ENCODE results near the gene CEP97.
"Not testable (repeated sequence)": the region's sequence is repeated elsewhere in the genome, so short reads cannot be mapped to it uniquely, and the experiment has no call there.

Gene CEP97

DNA sequence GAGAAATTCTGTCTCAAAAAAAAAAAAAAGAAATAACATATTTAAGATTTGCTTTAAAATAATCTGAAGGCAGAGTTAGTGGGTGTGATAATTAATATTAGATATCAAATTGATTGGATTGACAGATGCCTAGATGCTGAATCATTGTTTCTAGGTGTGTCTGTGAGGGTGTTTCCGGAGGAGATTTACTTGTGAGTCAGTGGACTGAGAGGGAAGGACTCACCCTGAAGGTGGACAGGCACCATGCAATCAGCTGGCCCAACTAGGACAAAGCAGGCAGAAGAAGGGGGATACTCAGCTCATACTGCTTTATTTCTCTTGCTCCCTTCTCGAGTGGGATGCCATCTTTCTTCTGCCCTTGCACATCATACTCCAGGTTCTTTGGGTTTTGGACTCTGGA is 21.2 kb upstream of the CEP97 start:
- DNase-seq (ENCODE audit: low spot score) = no peak

DNA sequence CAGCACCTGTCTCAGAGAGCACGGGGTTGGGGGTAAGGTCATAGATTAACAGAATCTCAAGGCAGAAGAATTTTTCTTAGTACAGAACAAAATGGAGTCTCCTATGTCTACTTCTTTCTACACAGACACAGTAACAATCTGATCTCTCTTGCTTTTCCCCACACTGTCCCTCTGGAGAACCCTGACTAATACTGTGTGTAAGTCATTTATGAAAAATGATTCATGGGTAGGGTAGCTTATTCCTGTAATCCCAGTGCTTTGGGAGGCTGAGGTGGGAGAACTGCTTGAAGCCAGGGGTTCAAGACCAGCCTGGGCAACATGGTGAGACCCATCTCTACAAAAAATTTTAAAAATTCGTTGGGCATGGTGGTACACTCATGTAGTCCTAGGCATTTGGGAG is 19.8 kb upstream of the CEP97 start:
- not testable (repeated sequence) for DNase-seq (ENCODE audit: low spot score)

DNA sequence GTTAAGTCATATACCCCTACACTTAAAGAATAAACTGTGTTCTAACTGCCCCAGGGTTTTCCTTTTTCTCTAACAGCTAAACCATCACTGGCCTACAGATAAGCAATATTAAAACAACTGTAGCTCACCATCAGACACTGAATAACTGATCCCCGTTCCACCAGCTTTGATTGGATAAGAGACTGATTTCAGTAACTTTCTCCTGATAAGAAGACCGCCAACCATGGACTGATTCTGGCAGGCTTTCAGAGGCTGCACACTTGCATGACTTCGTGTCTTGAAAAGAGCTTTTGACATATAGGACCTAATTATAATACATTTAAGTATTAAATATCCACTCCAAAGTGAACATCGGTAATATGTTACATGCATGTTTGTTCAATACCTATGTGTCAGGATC is 15.3 kb upstream of the CEP97 start:
- no peak for DNase-seq (ENCODE audit: low spot score)

DNA sequence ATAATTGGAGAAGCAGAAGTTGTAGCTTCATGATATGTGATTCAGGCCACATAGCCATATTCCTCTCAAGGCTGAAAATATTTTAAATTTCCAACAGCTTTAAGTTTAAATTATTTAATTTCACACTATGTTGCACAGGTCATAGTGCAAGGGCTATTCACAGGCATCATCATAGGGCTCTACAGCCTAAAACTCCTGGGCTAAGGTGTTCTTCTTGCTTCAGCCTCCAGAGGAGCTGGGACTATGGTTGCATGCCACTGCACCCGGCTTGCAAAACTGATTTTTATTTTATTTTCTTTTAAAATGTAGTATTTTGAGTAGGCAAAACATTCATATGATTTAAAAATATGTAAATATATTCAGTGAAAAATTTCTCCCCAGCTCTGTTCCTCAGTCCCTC is 6.0 kb upstream of the CEP97 start:
- DNase-seq (ENCODE audit: low spot score) = no peak

DNA sequence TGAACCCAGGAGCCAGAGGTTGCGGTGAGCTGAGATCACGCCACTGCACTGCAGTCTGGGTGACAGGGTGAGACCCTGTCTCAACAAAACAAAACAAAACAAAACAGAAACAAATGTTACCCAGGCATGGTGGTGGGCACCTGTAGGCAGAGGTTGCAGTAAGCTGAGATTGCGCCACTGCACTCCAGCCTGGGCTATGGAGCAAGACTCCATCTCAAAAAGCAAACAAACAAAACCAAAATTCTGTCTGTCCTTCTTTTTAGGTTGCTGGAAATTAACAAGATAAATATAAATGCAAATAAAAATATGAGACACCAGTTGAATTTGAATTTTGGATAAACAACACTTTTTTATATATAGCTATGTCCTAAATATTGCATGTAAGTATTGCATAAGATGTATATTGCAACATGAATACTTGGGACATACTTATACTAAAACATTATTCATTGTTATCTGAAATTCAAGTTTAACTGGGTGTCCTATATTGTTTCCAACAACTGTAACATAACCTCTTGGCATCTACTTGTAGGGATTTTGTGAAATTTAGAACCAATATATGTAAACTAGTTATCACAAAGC is 4.7 kb upstream of the CEP97 start:
- no peak for DNase-seq (ENCODE audit: low spot score)

DNA sequence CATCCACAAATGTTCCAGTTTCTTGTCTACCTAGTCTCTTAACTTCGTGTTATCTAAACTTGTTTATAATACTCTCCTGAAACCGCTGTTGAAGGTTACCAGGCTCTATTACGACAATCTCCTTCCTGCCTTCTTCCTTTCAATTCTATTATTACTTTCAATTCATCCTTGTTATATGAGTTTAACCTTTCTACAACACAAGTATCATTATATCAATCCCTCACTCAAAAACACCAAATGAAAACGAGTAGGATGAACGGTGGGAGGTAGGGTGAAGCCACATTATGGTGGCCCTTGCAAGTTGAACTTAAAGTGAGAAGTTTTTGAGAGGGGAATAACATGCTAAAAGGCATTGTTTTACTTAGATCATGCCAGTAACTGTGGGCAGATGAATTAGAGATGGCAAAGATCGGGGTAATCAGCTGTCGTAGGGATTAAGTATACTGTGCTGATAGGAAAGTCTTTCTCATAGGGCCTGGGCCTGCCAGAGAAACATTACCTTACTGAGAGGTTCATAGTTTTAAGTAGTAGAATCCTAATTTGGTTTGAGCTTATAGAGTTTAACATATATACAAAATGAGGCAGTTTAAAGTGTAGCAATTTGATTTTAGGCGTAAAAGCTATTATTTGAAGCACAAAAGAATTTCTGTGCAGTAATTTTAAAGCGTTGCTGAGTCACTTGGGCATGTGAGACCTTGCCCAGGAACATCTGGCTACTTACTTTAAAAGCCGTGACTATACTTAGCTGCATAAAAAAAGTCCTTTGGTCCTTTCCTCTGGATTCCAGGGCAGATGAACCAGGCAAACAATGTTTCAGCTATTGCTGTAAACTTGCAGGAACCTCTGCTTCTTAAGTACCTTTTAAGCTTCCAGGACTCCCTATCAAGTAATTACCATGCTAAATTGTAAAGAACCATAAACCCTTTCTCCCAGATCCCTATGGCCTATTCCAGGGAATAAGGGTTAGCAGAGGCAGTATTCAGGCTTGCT is 3.3 kb upstream of the CEP97 start:
- DNase-seq (ENCODE audit: low spot score) = peak; percentile 50

DNA sequence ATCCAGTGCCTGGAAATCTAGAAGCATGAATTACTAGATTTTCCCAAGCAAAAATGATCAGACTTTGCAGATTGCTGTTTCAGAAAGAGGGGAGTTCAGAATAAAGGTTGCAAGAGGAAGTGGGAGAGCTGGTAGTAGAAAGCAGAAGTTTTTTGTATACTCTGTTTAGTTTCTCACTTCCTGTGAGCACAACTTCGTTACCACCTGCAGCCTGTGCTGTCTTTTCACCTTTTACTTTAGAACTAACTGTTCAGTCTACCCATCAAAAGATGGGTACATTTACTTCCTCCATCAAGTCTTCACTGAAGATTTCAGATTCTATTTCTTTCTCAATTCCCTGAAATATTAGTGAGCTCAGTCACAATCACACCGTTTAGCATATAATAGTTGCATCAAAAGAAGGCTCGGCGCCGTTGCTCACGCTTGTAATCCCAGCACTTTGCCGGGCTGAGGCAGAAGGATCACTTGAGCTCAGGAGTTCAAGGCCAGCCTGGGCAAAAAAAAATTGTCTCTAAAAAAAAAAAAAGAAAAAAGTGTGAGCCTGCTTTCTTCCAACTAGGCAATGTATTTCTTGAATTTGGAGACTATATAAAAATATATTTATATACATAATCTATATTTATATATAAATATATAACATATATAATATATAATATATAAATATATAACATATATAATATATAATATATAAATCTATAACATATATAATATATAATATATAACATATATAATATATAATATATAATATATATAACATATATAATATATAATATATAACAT is 1.8 kb upstream of the CEP97 start:
- no peak for DNase-seq (ENCODE audit: low spot score)

DNA sequence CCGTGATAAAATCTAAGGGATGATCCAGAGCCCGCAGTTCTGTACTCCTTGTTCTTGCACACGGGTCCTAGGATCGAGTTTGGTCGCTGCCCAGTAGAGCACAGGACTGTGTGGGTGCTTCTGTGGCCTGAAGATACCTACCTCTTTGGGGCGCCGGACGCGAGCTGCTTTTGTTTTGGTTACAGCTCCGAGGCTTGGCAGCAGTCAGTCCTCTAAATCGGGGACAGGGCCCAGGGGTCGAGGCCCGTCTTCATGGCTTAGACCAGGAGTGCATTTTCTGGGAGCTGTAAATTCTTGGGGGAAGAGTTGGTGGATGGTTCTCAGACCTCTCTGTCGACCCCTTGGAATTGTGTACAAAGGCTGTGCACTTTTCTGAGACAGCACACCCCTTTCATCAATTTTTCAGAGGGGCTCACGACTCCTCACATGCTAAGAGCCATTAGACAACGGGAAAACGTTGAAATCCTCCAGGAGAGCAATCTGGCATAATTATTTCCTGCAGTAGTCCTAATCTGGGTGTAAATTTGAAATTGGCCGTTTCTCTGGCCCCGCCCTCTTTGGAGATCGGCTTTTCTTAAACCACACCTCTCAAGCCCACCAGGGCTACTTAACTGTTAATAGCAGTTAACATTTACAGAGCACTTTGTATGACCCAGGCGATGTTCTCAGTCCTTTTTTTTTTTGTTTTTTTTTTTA is 928 bp downstream of the CEP97 start:
- no peak for DNase-seq (ENCODE audit: low spot score)

DNA sequence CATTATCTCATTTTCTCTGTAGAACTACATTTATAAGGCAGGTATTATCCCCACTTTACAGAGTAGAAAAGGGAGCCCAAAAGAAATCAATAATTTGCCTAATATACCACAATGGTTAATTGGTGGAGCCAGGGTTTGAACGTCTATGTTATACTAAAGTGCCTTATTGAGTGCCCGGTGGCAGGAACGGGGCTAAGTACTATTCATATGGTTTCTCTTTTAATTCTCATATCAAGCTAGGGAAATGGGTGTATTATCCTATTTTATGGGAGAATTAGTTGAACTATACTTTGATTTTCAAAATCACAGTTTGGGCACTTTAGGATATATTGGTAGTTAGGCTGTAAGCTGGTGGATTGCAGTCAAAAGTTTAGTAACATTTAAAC is 1.5 kb downstream of the CEP97 start:
- no peak for DNase-seq (ENCODE audit: low spot score)

DNA sequence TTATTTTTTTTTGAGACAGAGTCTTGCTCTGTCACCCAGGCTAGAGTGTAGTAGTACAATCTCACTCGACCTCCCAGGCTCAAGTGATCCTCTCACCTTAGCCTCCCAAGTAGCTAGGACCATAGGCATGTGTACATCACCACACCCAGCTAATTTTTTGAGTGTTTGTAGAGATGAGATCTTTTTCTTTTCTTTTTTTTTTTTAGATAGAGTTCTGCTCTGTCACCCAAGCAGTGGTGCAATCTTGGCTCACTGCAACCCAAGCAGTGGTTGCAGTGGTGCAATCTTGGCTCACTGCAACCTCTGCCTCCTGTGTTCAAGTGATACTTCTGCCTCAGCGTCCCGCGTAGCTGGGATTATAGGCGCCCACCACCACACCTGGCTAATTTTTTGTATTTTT is 5.2 kb downstream of the CEP97 start:
- no peak for DNase-seq (ENCODE audit: low spot score)

DNA sequence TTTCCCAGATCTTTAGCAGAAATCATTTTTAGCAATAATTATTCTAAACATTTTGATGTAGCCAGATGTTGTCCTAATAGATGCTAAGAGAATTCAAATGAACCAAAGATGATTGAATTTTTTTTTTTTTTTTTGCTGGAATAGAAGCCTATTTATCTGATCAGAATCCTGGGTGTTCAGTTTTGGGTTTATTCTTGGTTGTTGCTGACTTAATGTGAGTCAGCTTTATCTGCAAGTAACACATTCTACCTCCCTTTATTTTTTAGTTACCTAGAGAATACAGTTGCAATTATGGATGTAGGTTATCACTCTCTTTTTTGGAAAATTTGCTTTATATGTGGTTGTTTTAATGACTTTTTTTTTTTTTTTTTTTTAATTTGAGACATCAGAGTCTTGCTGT is 6.4 kb downstream of the CEP97 start:
- DNase-seq (ENCODE audit: low spot score) = no peak

DNA sequence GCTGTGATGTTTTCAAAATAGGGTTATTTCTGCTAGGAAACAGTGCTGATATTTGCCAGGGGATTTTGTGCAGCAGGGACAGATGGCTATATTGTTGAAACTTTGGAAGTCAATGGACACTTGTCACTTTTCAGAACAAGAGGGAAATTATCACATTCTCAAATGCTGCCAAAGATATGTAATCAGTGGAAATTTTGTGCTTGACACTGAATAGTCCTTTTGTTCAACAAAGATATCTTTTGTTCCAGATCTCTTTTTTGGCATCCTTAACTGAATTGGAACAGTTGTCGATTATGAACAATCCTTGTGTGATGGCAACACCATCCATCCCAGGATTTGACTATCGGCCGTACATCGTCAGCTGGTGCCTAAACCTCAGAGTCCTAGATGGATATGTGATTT is 7.8 kb downstream of the CEP97 start:
- peak; percentile 66 for DNase-seq (ENCODE audit: low spot score)

DNA sequence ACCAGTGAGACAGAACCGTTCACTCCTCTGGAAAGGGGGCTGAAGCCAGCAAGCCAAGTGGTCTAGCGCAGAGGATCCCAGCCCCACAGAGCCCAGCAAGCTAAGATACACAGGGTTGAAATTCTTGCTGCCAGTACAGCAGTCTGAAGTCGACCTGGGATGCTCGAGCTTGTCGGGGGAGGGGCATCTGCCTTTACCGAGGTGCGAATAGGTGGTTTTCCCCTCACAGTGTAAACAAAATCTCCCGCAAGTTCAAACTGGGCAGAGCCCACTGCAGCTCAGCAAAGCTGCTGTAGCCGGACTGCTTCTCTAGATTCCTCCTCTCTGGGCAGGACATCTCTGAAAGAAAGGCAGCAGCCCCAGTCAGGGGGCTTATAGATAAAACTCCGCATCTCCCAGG is 11.4 kb downstream of the CEP97 start:
- no peak for DNase-seq (ENCODE audit: low spot score)

DNA sequence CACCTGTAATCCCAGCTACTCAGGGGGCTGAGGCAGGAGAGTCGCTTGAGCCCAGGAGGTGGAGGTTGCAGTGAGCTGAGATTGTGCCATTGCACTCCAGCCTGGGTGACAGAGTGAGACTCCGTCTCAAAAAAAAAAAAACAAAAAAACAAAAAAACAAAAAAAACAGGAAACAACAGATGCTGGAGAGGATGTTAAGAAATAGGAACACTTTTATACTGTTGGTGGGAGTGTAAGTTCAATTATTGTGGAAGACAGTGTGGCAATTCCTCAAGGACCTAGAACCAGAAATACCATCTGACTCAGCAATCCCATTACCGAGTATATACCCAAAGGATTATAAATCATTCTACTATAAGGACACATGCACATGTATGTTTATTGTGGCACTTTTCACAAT is 17.5 kb downstream of the CEP97 start:
- DNase-seq (ENCODE audit: low spot score) = not testable (repeated sequence)

DNA sequence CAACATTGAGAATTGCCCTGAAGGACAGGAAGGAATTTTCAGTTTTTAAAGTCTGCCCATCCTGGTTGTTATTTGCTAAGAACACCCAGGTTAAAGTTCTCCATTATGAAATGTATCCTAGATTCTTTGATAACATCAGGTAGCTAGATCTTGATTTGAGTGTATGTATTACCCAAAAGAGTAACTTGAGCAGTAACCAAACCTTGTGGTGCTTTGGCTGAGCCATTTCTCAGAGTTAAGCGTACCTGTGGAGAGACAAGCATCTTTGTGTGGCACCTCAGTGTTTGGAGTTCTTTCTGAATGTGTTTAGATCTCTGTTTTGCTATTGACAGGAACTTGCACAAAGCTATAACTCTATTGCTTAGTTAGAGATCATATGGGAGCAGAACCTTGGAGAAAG is 20.4 kb downstream of the CEP97 start:
- DNase-seq (ENCODE audit: low spot score) = no peak

DNA sequence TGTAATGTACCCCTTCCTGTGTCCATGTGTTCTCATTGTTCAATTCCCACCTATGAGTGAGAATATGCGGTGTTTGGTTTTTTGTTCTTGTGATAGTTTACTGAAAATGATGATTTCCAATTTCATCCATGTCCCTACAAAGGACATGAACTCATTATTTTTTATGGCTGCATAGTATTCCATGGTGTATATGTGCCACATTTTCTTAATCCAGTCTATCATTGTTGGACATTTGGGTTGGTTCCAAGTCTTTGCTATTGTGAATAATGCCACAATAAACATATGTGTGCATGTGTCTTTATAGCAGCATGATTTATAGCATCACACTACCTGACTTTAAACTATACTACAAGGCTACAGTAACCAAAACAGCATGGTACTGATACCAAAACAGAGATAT is 21.5 kb downstream of the CEP97 start:
- DNase-seq (ENCODE audit: low spot score) = not testable (repeated sequence)

DNA sequence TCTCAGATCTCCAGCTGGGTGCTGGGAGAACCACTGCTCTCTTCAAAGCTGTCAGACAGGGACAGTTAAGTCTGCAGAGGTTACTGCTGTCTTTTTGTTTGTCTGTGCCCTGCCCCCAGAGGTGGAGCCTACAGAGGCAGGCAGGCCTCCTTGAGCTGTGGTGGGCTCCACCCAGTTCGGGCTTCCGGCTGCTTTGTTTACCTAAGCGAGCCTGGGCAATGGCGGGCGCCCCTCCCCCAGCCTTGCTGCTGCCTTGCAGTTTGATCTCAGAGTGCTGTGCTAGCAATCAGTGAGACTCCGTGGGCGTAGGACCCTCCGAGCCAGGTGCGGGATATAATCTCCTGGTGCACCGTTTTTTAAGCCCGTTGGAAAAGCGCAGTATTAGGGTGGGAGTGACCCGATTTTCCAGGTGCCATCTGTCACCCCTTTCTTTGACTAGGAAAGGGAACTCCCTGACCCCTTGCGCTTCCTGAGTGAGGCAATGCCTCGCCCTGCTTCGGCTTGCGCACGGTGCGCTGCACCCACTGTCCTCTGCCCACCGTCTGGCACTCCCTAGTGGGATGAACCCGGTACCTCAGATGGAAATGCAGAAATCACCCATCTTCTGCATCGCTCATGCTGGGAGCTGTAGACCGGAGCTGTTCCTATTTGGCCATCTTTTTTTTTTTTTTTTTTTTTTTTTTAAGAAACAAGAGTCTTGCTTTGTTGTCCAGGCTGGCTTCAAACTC is 29.1 kb downstream of the CEP97 start:
- not testable (repeated sequence) for DNase-seq (ENCODE audit: low spot score)

DNA sequence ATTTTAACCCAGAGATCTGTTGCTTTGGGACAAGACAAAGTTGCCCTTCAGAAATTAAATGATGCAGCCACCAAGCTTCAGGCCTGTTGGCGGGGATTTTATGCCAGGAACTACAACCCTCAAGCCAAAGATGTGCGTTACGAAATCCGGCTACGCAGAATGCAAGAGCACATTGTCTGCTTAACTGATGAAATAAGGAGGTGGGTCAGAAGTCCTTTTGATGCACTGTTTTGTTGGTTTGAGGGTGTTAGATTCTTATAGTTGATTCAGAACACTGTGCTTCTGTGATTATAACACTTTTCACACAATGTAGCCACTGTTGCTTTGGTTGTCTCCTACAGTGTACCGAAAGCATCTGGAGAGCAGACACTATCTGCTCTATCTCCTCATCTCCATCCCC is 33.8 kb downstream of the CEP97 start:
- no peak for DNase-seq (ENCODE audit: low spot score)

DNA sequence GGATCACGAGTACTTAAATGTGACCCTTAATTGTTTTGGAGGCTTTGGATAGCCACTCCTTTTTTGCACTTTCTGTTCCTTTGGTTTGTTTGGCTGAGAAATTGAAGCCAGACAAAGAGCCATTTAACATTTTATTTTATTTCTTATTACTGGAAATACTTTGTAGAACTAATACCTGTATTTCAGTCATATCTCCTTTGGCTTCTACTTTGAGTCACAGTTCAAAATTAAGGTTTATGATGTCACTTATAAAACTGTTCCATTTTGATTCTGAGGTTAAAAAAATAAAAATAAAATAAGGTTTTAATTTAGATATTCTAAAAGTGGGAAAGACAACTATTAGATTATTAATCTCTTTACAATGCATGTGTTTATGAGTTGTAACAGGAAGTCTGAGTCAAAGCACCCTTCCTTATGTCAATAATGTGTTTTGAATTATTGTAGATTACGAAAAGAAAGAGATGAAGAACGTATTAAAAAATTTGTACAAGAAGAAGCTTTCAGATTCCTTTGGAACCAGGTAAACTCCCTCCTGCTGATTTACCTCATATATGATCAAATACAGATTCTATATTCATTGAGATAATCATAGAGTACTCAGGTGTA is 37.7 kb downstream of the CEP97 start:
- DNase-seq (ENCODE audit: low spot score) = no peak

DNA sequence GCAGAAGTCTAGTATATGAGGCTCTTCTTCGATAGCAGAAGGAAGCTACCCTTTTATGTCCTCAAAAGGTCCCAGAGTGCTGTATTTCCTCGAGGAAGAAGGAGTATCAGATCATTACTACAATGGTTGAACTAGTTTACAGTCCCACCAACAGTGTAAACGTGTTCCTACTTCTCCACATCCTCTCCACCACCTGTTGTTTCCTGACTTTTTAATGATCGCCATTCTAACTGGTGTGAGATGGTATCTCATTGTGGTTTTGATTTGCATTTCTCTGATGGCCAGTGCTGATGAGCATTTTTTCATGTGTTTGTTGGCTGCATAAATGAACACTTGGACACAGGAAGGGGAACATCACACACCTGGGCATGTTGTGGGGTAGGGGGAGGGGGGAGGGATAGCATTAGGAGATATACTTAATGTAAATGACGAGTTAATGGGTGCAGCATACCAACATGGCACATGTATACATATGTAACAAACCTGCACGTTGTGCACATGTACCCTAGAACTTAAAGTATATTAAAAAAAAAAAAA is 53.4 kb downstream of the CEP97 start:
- DNase-seq (ENCODE audit: low spot score) = not testable (repeated sequence)

Data from COLO829 (cell line).